Measurements from ENCODE around the gene TSPAN15. TPM values are rescaled to one million over a fixed set of nuclear protein-coding genes. Genes with fewer than 3 reads are reported as not detected.

The TSPAN15 gene
- total and polyA plus RNA-seq, 2 experiments from 2014 or later, result 6.6 to 10.1 TPM

DNA sequence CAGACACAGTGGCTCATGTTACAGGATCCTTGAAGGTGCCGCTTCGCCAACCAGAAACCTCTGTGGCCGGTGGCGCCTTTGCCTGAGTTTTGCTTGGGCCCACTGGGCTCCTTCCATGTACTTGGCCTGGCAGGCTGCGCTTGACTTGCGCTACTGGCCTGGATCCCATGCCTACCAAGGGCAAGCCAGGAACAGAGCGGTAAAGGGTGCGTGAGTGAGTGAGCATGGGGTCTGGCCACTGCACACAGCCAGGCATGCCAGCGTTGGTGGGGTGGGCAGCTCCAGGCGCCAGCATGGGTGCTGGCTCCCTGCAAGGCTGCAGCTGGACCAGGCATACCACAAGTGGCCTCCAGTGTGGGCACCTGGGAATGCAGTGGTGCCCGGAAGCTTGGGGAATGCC is 16.3 kb upstream of the TSPAN15 start (continued):
- TF ChIP-seq, protein P1, sequence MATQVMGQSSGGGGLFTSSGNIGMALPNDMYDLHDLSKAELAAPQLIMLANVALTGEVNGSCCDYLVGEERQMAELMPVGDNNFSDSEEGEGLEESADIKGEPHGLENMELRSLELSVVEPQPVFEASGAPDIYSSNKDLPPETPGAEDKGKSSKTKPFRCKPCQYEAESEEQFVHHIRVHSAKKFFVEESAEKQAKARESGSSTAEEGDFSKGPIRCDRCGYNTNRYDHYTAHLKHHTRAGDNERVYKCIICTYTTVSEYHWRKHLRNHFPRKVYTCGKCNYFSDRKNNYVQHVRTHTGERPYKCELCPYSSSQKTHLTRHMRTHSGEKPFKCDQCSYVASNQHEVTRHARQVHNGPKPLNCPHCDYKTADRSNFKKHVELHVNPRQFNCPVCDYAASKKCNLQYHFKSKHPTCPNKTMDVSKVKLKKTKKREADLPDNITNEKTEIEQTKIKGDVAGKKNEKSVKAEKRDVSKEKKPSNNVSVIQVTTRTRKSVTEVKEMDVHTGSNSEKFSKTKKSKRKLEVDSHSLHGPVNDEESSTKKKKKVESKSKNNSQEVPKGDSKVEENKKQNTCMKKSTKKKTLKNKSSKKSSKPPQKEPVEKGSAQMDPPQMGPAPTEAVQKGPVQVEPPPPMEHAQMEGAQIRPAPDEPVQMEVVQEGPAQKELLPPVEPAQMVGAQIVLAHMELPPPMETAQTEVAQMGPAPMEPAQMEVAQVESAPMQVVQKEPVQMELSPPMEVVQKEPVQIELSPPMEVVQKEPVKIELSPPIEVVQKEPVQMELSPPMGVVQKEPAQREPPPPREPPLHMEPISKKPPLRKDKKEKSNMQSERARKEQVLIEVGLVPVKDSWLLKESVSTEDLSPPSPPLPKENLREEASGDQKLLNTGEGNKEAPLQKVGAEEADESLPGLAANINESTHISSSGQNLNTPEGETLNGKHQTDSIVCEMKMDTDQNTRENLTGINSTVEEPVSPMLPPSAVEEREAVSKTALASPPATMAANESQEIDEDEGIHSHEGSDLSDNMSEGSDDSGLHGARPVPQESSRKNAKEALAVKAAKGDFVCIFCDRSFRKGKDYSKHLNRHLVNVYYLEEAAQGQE (IDR thresholded peaks at IDR 0.05; ENCODE audit: unreplicated experiment), result no peak
- TF ChIP-seq, protein P2, sequence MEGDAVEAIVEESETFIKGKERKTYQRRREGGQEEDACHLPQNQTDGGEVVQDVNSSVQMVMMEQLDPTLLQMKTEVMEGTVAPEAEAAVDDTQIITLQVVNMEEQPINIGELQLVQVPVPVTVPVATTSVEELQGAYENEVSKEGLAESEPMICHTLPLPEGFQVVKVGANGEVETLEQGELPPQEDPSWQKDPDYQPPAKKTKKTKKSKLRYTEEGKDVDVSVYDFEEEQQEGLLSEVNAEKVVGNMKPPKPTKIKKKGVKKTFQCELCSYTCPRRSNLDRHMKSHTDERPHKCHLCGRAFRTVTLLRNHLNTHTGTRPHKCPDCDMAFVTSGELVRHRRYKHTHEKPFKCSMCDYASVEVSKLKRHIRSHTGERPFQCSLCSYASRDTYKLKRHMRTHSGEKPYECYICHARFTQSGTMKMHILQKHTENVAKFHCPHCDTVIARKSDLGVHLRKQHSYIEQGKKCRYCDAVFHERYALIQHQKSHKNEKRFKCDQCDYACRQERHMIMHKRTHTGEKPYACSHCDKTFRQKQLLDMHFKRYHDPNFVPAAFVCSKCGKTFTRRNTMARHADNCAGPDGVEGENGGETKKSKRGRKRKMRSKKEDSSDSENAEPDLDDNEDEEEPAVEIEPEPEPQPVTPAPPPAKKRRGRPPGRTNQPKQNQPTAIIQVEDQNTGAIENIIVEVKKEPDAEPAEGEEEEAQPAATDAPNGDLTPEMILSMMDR (conservative IDR thresholded peaks at IDR 0.05; ENCODE audit: low read depth in 2 of 2), result no peak

DNA sequence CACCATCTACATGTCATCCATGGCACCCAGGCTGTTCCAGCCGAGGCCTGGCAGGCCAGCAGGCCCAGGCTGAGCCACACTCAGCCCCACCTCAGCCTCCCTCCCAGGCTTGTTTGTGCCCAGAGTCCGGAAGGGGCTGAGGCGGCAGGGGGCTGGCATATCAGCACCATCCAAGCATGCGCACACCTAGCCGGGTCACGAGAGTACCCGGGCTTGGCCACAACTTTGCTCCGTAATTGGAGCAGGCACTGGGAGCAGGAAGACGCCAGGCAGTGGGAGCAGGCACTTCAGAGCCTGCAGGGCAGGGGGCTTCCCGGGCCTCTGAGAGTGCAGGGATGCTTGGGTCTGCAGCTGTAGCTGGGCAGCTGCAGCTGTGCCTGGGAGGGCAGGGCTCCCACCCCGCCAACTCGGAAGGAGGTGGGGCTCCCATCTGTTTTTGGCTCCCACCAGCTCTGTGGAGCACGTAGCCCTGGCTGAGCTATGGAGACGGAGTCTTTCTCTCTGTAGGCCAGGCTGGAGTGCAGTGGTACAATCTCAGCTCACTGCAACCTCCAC is 15.2 kb upstream of the TSPAN15 start:
- ATAC-seq, result no peak
- H3K4me3 ChIP-seq, result no peak overlapping the region
- no peaks in the 10 kb centered on the region for H3K36me3 ChIP-seq (ENCODE audit: insufficient read depth)
- Mint-ChIP-seq H3K27me3 (ENCODE audit: insufficient read depth, low read depth, poor library complexity) (peaks cover 12% of the 10 kb centered on the region), H3K36me3 (ENCODE audit: low read depth) (no peaks in the 10 kb centered on the region; the same call in 1 of the 3 replicates), H3K9me3 (peaks cover 7% of the 10 kb centered on the region), H3K27ac (no peak overlapping the region), H3K4me3 (no peak overlapping the region), H3K4me1 (peaks cover 11% of the 10 kb centered on the region)
- peaks cover 5% of the 10 kb centered on the region for H3K4me1 ChIP-seq (ENCODE audit: insufficient read depth)
- no peaks in the 10 kb centered on the region for H3K9me2 ChIP-seq (ENCODE audit: insufficient read depth)
- no peak for DNase-seq (ENCODE audit: low spot score)
- no peaks in the 10 kb centered on the region for H3K79me2 ChIP-seq (replicated peaks; ENCODE audit: insufficient read depth)
- H2AFZ ChIP-seq, result no peak overlapping the region; the same call in 1 of the 2 replicates
- H3K4me2 ChIP-seq, result no peak overlapping the region
- no peaks in the 10 kb centered on the region for H3F3A ChIP-seq (replicated peaks; ENCODE audit: low read depth)
- H4K20me1 ChIP-seq (replicated peaks; ENCODE audit: insufficient read depth), result no peaks in the 10 kb centered on the region
- H3K27me3 ChIP-seq (ENCODE audit: insufficient read depth), result no peaks in the 10 kb centered on the region
- H3K27ac ChIP-seq (ENCODE audit: low read depth), result no peak overlapping the region
- TF ChIP-seq POLR2AphosphoS5 (IDR thresholded peaks at IDR 0.05; ENCODE audit: low read depth) (no peak), NANOG (IDR thresholded peaks at IDR 0.05; ENCODE audit: borderline replicate concordance) (no peak), JUNB (IDR thresholded peaks at IDR 0.05; ENCODE audit: unreplicated experiment) (no peak), ZNF114 (CRISPR knock-in tag; IDR thresholded peaks at IDR 0.05) (no peak), EZH2 (IDR thresholded peaks at IDR 0.05; ENCODE audit: low read depth, unreplicated experiment) (no peak), STAT1 (IDR thresholded peaks at IDR 0.05; ENCODE audit: unreplicated experiment) (no peak), EZH2phosphoT487 (IDR thresholded peaks at IDR 0.05; ENCODE audit: unreplicated experiment) (no peak)
- TF ChIP-seq, protein P3, sequence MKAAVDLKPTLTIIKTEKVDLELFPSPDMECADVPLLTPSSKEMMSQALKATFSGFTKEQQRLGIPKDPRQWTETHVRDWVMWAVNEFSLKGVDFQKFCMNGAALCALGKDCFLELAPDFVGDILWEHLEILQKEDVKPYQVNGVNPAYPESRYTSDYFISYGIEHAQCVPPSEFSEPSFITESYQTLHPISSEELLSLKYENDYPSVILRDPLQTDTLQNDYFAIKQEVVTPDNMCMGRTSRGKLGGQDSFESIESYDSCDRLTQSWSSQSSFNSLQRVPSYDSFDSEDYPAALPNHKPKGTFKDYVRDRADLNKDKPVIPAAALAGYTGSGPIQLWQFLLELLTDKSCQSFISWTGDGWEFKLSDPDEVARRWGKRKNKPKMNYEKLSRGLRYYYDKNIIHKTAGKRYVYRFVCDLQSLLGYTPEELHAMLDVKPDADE (IDR thresholded peaks at IDR 0.05), result no peak
- TF ChIP-seq, protein P2 (conservative IDR thresholded peaks at IDR 0.05; ENCODE audit: low read depth in 2 of 2), result no peak
- TF ChIP-seq, protein P1 (IDR thresholded peaks at IDR 0.05; ENCODE audit: unreplicated experiment), result no peak

All from GM23338 (cell line).